SK-N-MC (cell line): Measurements from ENCODE around the gene LPCAT2.

Source experiments
- DNase-seq: peaks from one replicate; pipeline ENCODE4 v3.0.0-alpha.2; 2011; ENCODE audit warnings: low read depth, low spot score
- H3K27ac ChIP-seq: fragments of 200-600 bp; sonication (generic); 2 replicates; pipeline ENCODE4 v1.5.1; 2016; ENCODE audit warnings: mixed run types
- H3K36me3 ChIP-seq: fragments of 200-600 bp; sonication (generic); 2 replicates; pipeline ENCODE4 v1.6.1; 2017; ENCODE audit warnings: antibody characterized with exemption, low read length, mixed read lengths; ENCODE audit not compliant: insufficient read depth
- H3K4me3 ChIP-seq: fragments of 200-600 bp; sonication (generic); 2 replicates; pipeline ENCODE4 v1.5.1; 2016
- H3K9ac ChIP-seq: fragments of 200-600 bp; sonication (generic); 2 replicates; pipeline ENCODE4 v1.8.0; 2017; ENCODE audit warnings: mixed run types, mixed read lengths; ENCODE audit not compliant: insufficient read length
- H3K9me3 ChIP-seq: fragments of 200-600 bp; sonication (generic); 2 replicates; pipeline ENCODE4 v1.6.1; 2017; ENCODE audit warnings: low read depth, mild to moderate bottlenecking, antibody characterized with exemption, low read length, moderate library complexity, mixed read lengths
- EZH2 ChIP-seq: fragments of 200-600 bp; sonication (generic); IDR thresholded peaks from one replicate; pipeline ENCODE4 v1.6.1; 2017; ENCODE audit warnings: antibody characterized with exemption
- FOXP2 ChIP-seq: optimal IDR thresholded peaks from 2 replicates; pipeline ENCODE3; 2011; ENCODE audit warnings: mild to moderate bottlenecking, moderate library complexity; ENCODE audit not compliant: insufficient read depth; ENCODE audit errors: extremely low read length, control extremely low read depth
- POLR2AphosphoS5 ChIP-seq: IDR thresholded peaks from 2 replicates; pipeline ENCODE4 v1.6.1; 2012; ENCODE audit warnings: mild to moderate bottlenecking, low read depth, low read length, borderline replicate concordance

LPCAT2 gene

GRCh38 chr16:55508271-55508921 lies 476 bp upstream of the LPCAT2 start:
- DNase-seq: no peak
- Histone ChIP-seq H3K4me3 (peak overlapping the region; percentile 77), H3K27ac (no peak overlapping the region), H3K36me3 (no peaks in the 10 kb centered on the region), H3K9ac (no peak overlapping the region), H3K9me3 (no peaks in the 10 kb centered on the region)
- TF ChIP-seq EZH2 (no peak), FOXP2 (no peak), POLR2AphosphoS5 (no peak)

- no peak overlapping the region for H3K9ac ChIP-seq
- no peaks in the 10 kb centered on the region for H3K36me3 ChIP-seq
- H3K9me3 ChIP-seq: no peaks in the 10 kb centered on the region
- DNase-seq: no peak
- TF ChIP-seq POLR2AphosphoS5: no peak
- H3K4me3 ChIP-seq: no peak overlapping the region
- no peak overlapping the region for H3K27ac ChIP-seq
These were observed 1.4 kb downstream of the LPCAT2 start for GRCh38 chr16:55510185-55510805.

GRCh38 chr16:55512941-55513340 lies 4.1 kb downstream of the LPCAT2 start:
- H3K9me3 ChIP-seq: no peaks in the 10 kb centered on the region
- H3K36me3 ChIP-seq: no peaks in the 10 kb centered on the region
- TF ChIP-seq FOXP2 (no peak), POLR2AphosphoS5 (no peak), EZH2 (no peak)
- DNase-seq: no peak
- no peak overlapping the region for H3K27ac ChIP-seq
- no peak overlapping the region for H3K9ac ChIP-seq
- H3K4me3 ChIP-seq: no peak overlapping the region

- Histone ChIP-seq H3K9me3 (no peaks in the 10 kb centered on the region), H3K27ac (no peak overlapping the region), H3K9ac (no peak overlapping the region), H3K4me3 (no peak overlapping the region), H3K36me3 (no peaks in the 10 kb centered on the region)
- TF ChIP-seq EZH2 (no peak), FOXP2 (no peak), POLR2AphosphoS5 (no peak)
- DNase-seq: no peak
These were observed 4.7 kb downstream of the LPCAT2 start for GRCh38 chr16:55513616-55514015.

- no peak for TF ChIP-seq EZH2
- H3K9me3 ChIP-seq: no peaks in the 10 kb centered on the region
- DNase-seq: no peak
- no peak overlapping the region for H3K4me3 ChIP-seq
- H3K27ac ChIP-seq: no peak overlapping the region
- no peak overlapping the region for H3K9ac ChIP-seq
- H3K36me3 ChIP-seq: no peaks in the 10 kb centered on the region
These were observed 6.2 kb downstream of the LPCAT2 start for GRCh38 chr16:55515111-55515510.

GRCh38 chr16:55521792-55522191 lies 12.9 kb downstream of the LPCAT2 start:
- DNase-seq: no peak
- Histone ChIP-seq H3K9ac (no peak overlapping the region), H3K9me3 (no peaks in the 10 kb centered on the region), H3K27ac (no peak overlapping the region), H3K4me3 (no peak overlapping the region), H3K36me3 (no peaks in the 10 kb centered on the region)
- TF ChIP-seq FOXP2 (no peak), POLR2AphosphoS5 (no peak), EZH2 (no peak)

GRCh38 chr16:55526441-55526840 lies 17.6 kb downstream of the LPCAT2 start:
- H3K27ac ChIP-seq: no peak overlapping the region
- TF ChIP-seq POLR2AphosphoS5: no peak
- TF ChIP-seq EZH2: no peak
- H3K9ac ChIP-seq: no peak overlapping the region
- DNase-seq: no peak
- no peaks in the 10 kb centered on the region for H3K36me3 ChIP-seq
- no peak overlapping the region for H3K4me3 ChIP-seq
- H3K9me3 ChIP-seq: no peaks in the 10 kb centered on the region

- H3K9ac ChIP-seq: no peak overlapping the region
- no peak overlapping the region for H3K27ac ChIP-seq
- H3K9me3 ChIP-seq: no peaks in the 10 kb centered on the region
- no peak for TF ChIP-seq EZH2
- TF ChIP-seq POLR2AphosphoS5: no peak
- no peak for TF ChIP-seq FOXP2
- no peak overlapping the region for H3K4me3 ChIP-seq
- DNase-seq: no peak
- no peaks in the 10 kb centered on the region for H3K36me3 ChIP-seq
These were observed 19.0 kb downstream of the LPCAT2 start for GRCh38 chr16:55527885-55528284.

GRCh38 chr16:55529018-55529417 lies 20.1 kb downstream of the LPCAT2 start:
- Histone ChIP-seq H3K9me3 (no peaks in the 10 kb centered on the region), H3K27ac (no peak overlapping the region), H3K4me3 (no peak overlapping the region), H3K9ac (no peak overlapping the region), H3K36me3 (no peaks in the 10 kb centered on the region)
- TF ChIP-seq FOXP2: no peak
- TF ChIP-seq POLR2AphosphoS5: no peak
- no peak for DNase-seq
